ENCODE data around the gene UFD1.
"Not testable (repeated sequence)": the region's sequence is repeated elsewhere in the genome, so short reads cannot be mapped to it uniquely, and the experiment has no call there.

UFD1 gene

GRCh38 chr22:19442166-19442565 is 36.8 kb downstream of the UFD1 start:
- peaks cover 55% of the 10 kb centered on the region for H3K4me1 Mint-ChIP-seq
- DNase-seq (no peak), ATAC-seq (no peak)
- no peak overlapping the region for H3K4me3 Mint-ChIP-seq
- peak overlapping the region in 1 of 2 donors; percentile 59 for H3K27ac Mint-ChIP-seq
- H3K9me3 Mint-ChIP-seq = no peaks in the 10 kb centered on the region
- H3K27me3 Mint-ChIP-seq = no peaks in the 10 kb centered on the region

GRCh38 chr22:19440411-19441195 is 38.4 kb downstream of the UFD1 start:
- Mint-ChIP-seq H3K27ac (peak overlapping the region in 1 of 2 donors; percentile 66), H3K4me1 (peaks cover 40% of the 10 kb centered on the region), H3K9me3 (no peaks in the 10 kb centered on the region)

GRCh38 chr22:19438298-19438697 is 40.7 kb downstream of the UFD1 start:
- Mint-ChIP-seq H3K4me1 (peaks cover 30% of the 10 kb centered on the region), H3K27ac (peak overlapping the region in 1 of 2 donors; percentile 7), H3K4me3 (no peak overlapping the region), H3K9me3 (no peaks in the 10 kb centered on the region), H3K27me3 (no peaks in the 10 kb centered on the region)
- DNase-seq (no peak), ATAC-seq (no peak)

More at GRCh38 chr22:19440411-19441195, 38.4 kb downstream of the UFD1 start:
- H3K27me3 Mint-ChIP-seq = no peaks in the 10 kb centered on the region
- H3K4me3 Mint-ChIP-seq = no peak overlapping the region
- ATAC-seq = no peak
- no peak for DNase-seq

- H3K4me3 Mint-ChIP-seq, H3K9me3 Mint-ChIP-seq, ATAC-seq, DNase-seq, H3K27me3 Mint-ChIP-seq: not testable (repeated sequence)
- Mint-ChIP-seq H3K4me1 (peaks cover 35% of the 10 kb centered on the region), H3K27ac (peak overlapping the region in 1 of 2 donors; percentile 74)
Measured at GRCh38 chr22:19436444-19437161, 42.4 kb downstream of the UFD1 start.

DNA sequence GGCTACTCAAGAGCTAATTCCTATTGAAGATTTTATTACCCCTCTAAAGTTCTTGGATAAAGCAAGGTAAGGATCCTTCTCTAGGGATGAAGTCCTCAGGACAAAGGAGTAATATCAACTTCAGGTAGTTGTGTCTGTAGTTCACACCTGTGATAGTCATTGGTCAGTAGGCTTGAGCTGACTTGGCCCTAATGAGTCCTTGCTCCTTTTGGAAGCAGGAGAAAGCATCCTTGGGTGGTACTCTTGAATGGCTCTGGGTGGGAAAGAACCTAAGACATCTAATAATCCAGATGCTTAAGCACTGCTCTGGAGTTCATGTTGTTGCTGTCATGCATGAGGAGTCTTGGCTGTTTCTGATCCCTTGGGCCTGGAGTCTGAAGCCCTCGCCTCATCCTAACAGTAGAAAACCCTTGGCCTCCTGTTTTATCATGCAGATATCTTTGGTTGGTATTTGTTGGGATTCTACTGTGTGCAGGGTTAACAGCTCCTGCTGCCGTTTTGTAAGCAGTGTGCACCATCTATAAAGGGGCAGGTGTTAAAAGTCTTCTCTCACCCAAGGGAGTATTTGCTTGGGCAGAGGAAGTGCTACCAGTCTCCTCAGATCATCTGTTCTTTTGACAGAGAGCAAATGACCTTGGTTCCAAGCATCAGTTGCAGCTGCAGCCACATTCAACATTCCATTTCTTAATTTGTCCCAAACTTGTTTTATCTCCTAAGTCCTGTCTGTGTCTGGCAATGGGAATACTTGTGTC is 44.0 kb downstream of the UFD1 start:
- H3K4me1 Mint-ChIP-seq = peaks cover 36% of the 10 kb centered on the region
- no peak overlapping the region for H3K27ac Mint-ChIP-seq
- no peaks in the 10 kb centered on the region for H3K9me3 Mint-ChIP-seq
- ATAC-seq = no peak
- no peak overlapping the region for H3K4me3 Mint-ChIP-seq
- H3K27me3 Mint-ChIP-seq = no peaks in the 10 kb centered on the region
- DNase-seq = no peak

- DNase-seq = peak in 1 of 2 donors; percentile 11
- Mint-ChIP-seq H3K27me3 (no peaks in the 10 kb centered on the region), H3K27ac (peak overlapping the region; percentile 25 to 63), H3K9me3 (no peaks in the 10 kb centered on the region), H3K4me3 (peak overlapping the region; percentile 92 to 95), H3K4me1 (peaks cover 42% of the 10 kb centered on the region)
- no peak for ATAC-seq
Measured at GRCh38 chr22:19434401-19434800, 44.6 kb downstream of the UFD1 start.

DNA sequence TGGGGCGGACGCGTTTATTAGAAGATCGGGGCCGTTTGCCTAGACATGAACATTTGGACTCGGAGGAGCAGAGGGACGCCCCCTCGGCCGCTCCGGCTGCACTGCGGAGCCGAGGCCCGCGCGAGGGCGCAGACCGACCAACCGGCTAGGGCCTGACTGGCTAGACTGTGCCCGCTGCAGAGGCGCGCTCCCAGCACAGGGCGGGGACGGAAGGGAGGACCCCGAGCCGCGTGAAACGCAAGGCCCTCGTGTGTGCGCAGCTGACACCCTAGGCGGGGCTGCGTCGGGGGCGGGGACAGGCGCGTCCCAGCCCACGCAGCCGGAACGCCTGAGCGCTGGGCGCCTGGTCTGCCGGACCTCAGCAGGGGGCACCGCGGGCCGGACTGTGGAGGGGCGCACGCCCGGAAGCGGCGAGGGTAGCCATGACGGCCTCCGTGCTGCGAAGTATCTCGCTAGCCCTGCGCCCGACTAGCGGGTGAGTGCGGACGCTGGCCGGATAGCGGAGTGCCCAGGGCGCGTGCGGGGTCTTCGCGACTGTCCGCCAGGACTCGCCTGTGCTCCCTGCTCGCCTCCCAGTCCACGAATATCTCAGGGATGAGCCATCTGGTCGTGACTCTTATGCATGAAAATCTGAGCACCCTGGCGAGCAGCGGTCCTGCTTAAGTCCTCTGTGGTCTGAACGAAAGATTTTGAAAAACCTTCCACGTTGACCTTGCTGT is 46.7 kb downstream of the UFD1 start, which contains the start of gene MRPL40:
TSS of gene MRPL40 (plus strand) at position 413 of the 719 bp plus-strand sequence. CDS start at position 423, 10 bp downstream.
- DNase-seq (peak; percentile 91 to 93), ATAC-seq (peak; percentile 93)
- Mint-ChIP-seq H3K27ac (peak within 1 kb of the TSS; percentile 94 to 98), H3K4me3 (peak within 1 kb of the TSS; percentile 92 to 95), H3K27me3 (no peaks in the 10 kb centered on the region), H3K4me1 (peaks cover 50% of the 10 kb centered on the region), H3K9me3 (no peaks in the 10 kb centered on the region)

- Mint-ChIP-seq H3K4me1 (peaks cover 54% of the 10 kb centered on the region), H3K27me3 (no peaks in the 10 kb centered on the region), H3K9me3 (no peaks in the 10 kb centered on the region), H3K27ac (peak within 1 kb of the TSS; percentile 94 to 98), H3K4me3 (peak within 1 kb of the TSS; percentile 92 to 95)
- ATAC-seq (peak; percentile 76), DNase-seq (peak; percentile 89 to 93)
Measured at GRCh38 chr22:19431649-19432132, 47.3 kb downstream of the UFD1 start, which contains the start of gene HIRA. TSS of gene HIRA (minus strand) at chr22:19431733. CDS start at chr22:19431476, 257 bp downstream.

DNA sequence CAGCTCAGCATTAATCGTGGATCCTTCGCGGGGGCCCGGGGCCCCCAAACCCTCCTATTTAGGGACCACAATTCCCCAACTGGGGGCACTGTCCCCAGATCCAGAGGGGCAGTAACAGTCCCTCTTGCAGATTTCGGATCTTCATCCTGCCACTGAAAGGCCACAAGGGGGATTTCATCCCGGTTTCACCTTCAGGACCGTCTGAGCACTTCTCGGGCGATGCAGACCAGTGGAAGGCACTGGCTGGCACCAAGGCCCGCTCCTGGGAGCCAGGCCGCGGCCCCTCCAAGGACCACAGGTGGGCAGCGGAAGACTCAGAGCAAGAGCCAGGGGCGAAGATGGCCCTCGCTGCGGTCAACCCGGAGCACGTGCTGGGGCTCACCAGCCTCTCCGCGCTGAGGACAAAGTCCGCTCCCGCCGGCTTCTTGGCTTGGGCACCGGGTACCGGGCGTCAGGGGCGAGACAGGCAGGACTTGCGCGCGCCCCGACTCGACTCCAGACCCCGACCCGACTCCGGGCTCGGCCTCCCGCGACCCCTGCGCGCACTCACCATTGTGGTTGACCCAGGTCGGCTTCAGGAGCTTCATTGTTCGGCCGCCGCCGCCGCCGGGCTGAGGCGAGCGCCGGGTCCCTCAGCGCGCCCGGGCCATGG is 48.0 kb downstream of the UFD1 start:
- DNase-seq (peak; percentile 31 to 45), ATAC-seq (no peak)
- Mint-ChIP-seq H3K27ac (peak overlapping the region; percentile 89 to 96), H3K4me1 (peaks cover 54% of the 10 kb centered on the region), H3K4me3 (peak overlapping the region; percentile 92 to 95), H3K9me3 (no peaks in the 10 kb centered on the region), H3K27me3 (no peaks in the 10 kb centered on the region)

DNA sequence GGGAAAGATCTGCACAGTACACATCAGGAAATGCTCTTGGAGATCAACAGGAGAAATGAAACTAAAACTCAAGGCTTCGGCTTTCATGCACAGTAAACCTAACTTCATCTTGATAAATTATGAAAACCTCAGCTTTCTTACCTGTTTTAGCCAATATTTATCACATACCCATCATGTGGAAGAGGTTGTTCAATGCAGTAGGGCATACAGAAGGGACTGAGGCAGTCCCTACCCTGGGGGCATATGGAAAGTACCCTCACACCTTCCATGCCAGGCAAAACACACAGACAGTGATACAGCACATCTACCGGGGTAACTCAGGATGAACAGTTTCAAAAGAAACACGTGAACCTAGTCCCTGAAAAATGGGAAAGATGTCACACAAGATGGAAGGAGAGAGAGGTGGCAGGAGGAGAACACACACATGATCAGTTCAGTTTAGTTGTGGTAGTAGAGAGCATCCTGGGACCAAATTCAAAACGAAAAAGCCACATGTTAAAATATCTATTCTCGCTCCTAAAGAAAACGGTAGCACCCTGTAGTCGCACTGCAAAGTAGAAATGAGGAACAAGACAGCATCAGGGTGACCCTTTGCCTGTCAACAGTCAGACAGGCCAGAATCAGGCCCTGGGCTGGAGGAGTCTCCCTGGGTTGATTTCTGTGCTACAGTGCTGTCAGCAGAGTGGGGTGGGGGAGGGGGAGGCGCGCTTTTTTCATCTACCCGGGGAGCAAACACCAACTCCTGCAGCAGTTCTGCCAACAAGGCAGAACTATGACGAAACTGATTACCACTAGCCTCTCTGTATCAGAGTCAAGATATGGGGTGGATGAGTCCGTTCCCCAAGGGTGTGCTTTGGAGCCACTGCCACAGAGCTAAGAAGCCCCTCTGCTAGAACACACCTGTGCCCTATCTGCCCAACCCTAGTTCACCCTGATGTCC is 48.8 kb downstream of the UFD1 start:
- ATAC-seq (peak; percentile 4), DNase-seq (peak in 1 of 2 donors; percentile 29)
- peak overlapping the region; percentile 89 to 96 for H3K27ac Mint-ChIP-seq
- peaks cover 54% of the 10 kb centered on the region for H3K4me1 Mint-ChIP-seq
- peak overlapping the region; percentile 92 to 95 for H3K4me3 Mint-ChIP-seq
- no peaks in the 10 kb centered on the region for H3K27me3 Mint-ChIP-seq
- no peaks in the 10 kb centered on the region for H3K9me3 Mint-ChIP-seq

- H3K4me3 Mint-ChIP-seq = no peak overlapping the region
- H3K4me1 Mint-ChIP-seq = peaks cover 62% of the 10 kb centered on the region
- DNase-seq = no peak
- no peak for ATAC-seq
- no peaks in the 10 kb centered on the region for H3K27me3 Mint-ChIP-seq
- no peaks in the 10 kb centered on the region for H3K9me3 Mint-ChIP-seq
- H3K27ac Mint-ChIP-seq = no peak overlapping the region
Measured at GRCh38 chr22:19424186-19424500, 54.9 kb downstream of the UFD1 start.

GRCh38 chr22:19422440-19423301 is 56.3 kb downstream of the UFD1 start:
- H3K27me3 Mint-ChIP-seq = no peaks in the 10 kb centered on the region
- no peak for DNase-seq
- H3K4me1 Mint-ChIP-seq = peaks cover 57% of the 10 kb centered on the region
- no peaks in the 10 kb centered on the region for H3K9me3 Mint-ChIP-seq
- peak overlapping the region; percentile 1 to 55 for H3K27ac Mint-ChIP-seq
- H3K4me3 Mint-ChIP-seq = no peak overlapping the region
- ATAC-seq = no peak

- DNase-seq (no peak), ATAC-seq (no peak)
- H3K27me3 Mint-ChIP-seq = no peaks in the 10 kb centered on the region
- peak overlapping the region; percentile 12 to 43 for H3K4me3 Mint-ChIP-seq
- H3K27ac Mint-ChIP-seq = peak overlapping the region; percentile 43 to 55
- H3K9me3 Mint-ChIP-seq = no peaks in the 10 kb centered on the region
- H3K4me1 Mint-ChIP-seq = peaks cover 51% of the 10 kb centered on the region
Measured at GRCh38 chr22:19420321-19420720, 58.7 kb downstream of the UFD1 start.
